CD4-positive, alpha-beta memory T cell (primary cell): ENCODE results near the gene BIRC7. TPM values are rescaled to one million over a fixed set of nuclear protein-coding genes. Genes with fewer than 3 reads are reported as not detected.

ENCODE experiments used
- CTCF ChIA-PET: fragments of 350-600 bp; sonication (Branson Sonifier 250); formaldehyde crosslinking; loops from one replicate; lab custom pipeline; 2021; ENCODE audit warnings: inconsistent platforms; ENCODE audit not compliant: partially characterized antibody; lab: Charles Lee
- POLR2A ChIA-PET: fragments of 350-600 bp; sonication (Branson Sonifier 250); formaldehyde crosslinking; loops from one replicate; lab custom pipeline; 2021; ENCODE audit not compliant: partially characterized antibody; lab: Charles Lee
- DNase-seq, 5 donors: peaks; one replicate each; pipeline versions ENCODE4 v3.0.0 to v3.0.0-alpha.2; 2020 to 2022; ENCODE audit warnings: mixed read lengths in 1 of 5
- H3K27ac ChIP-seq: one replicate; pipeline ENCODE4 v1.7.0; 2013; ENCODE audit warnings: low read depth, low read length
- H3K27me3 ChIP-seq: 2 replicates; pipeline ENCODE4 v1.7.0; 2013; ENCODE audit warnings: mild to moderate bottlenecking, low read length, moderate library complexity; ENCODE audit not compliant: insufficient read depth
- H3K36me3 ChIP-seq: 2 replicates; pipeline ENCODE4 v1.7.0; 2013; ENCODE audit warnings: mild to moderate bottlenecking, low read length, moderate library complexity; ENCODE audit not compliant: insufficient read depth
- H3K4me1 ChIP-seq: 2 replicates; pipeline ENCODE4 v1.7.0; 2013; ENCODE audit warnings: mild to moderate bottlenecking, low read length, moderate library complexity; ENCODE audit not compliant: insufficient read depth
- H3K4me3 ChIP-seq, 2 donors: one replicate each; pipeline ENCODE4 v1.7.0; 2013; ENCODE audit warnings: low read length in 2 of 2, mild to moderate bottlenecking in 1 of 2
- H3K9me3 ChIP-seq, 2 donors: one replicate each; pipeline ENCODE4 v1.7.0; 2013; ENCODE audit warnings: low read length in 2 of 2, control low read depth in 1 of 2; ENCODE audit not compliant: control insufficient read depth in 1 of 2
- H3K27ac Mint-ChIP-seq, 7 donors: one replicate each; pipeline ENCODE4 v1.8.0; 2020 to 2021; ENCODE audit warnings: mixed read lengths in 7 of 7, mild to moderate bottlenecking in 6 of 7, inconsistent platforms in 3 of 7, moderate library complexity in 3 of 7
- H3K27me3 Mint-ChIP-seq, 2 donors: one replicate each; pipeline ENCODE4 v1.8.0; 2020 to 2021; ENCODE audit warnings: mixed read lengths in 2 of 2
- H3K36me3 Mint-ChIP-seq, 2 donors: one replicate each; pipeline ENCODE4 v1.8.0; 2020 to 2021; ENCODE audit warnings: mixed read lengths in 2 of 2, inconsistent platforms in 1 of 2, mild to moderate bottlenecking in 1 of 2
- H3K4me1 Mint-ChIP-seq, 4 donors: one replicate each; pipeline ENCODE4 v1.8.0; 2020 to 2021; ENCODE audit warnings: mixed read lengths in 4 of 4, mild to moderate bottlenecking in 1 of 4
- H3K4me3 Mint-ChIP-seq, 8 donors: one replicate each; pipeline ENCODE4 v1.8.0; 2020 to 2021; ENCODE audit warnings: mixed read lengths in 8 of 8, mild to moderate bottlenecking in 7 of 8, moderate library complexity in 6 of 8, inconsistent platforms in 3 of 8
- H3K9me3 Mint-ChIP-seq, 8 donors: one replicate each; pipeline ENCODE4 v1.8.0; 2020 to 2021; ENCODE audit warnings: mixed read lengths in 8 of 8, mild to moderate bottlenecking in 5 of 8, inconsistent platforms in 3 of 8, moderate library complexity in 1 of 8
- intact Hi-C: fragments of 100-400 bp; cut with micrococcal nuclease; formaldehyde crosslinking; loops from one replicate; pipeline ENCODE4 v1.15.1; 2023
- polyA plus RNA-seq, 2 donors: library from polyadenylated mRNA; unstranded; fragments of 300-500 nt; fragmentation: Illumina TruSeq; gene quantifications; one replicate each; pipeline ENCODE4 v1.2.3, GENCODE V29; 2021
- total RNA-seq, 2 experiments: library from RNA; stranded (reverse); gene quantifications; one replicate each; pipeline ENCODE4 v1.2.3, GENCODE V29; 2021

BIRC7 gene
- total and polyA plus RNA-seq, 4 experiments from 2014 or later: not detected

DNA sequence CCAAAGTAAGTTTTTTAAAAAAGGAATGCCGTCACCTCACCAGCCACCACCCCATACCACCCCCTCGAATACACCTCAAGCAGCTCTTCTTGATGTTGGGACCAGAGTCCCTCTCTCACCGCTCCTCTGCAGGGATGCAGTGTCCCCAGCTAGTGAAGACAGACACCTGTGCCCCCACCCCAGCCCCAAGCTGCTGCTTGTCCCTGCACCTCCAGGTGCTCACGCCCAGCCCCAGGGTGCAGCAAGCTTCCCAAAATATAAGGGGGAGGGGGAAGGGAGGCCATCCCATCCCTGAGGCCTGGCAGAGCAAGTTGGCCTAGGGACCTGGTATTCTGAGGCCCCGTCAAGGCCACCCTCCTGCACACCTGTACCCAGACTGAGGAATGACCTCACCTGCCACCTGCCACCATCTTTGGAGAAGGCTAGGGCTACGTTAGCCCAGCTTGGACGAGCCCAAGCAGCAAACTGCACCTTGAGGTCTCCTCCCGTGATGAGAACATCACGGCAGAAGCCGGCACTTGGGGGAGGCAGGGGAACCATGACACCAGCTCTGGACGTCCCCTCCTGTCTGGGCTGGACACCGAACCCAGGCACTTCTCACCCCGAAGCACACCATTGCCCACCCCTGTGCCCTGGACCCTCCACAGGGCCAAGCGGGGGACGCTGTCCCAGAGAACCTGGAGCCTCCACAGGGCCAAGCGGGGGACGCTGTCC, 45.7 kb upstream of the BIRC7 start:
- no peak for DNase-seq
- peaks cover 4 to 6% of the 10 kb centered on the region in 2 donors for H3K36me3 Mint-ChIP-seq
- no peak overlapping the region for H3K27ac ChIP-seq
- H3K4me1 ChIP-seq: no peaks in the 10 kb centered on the region
- no peak overlapping the region for H3K4me3 ChIP-seq
- H3K4me1 Mint-ChIP-seq: peaks cover 0 to 3% (median 0%) of the 10 kb centered on the region in 4 donors
- ChIA-PET POLR2A (no interaction called here), CTCF (no interaction called here)
- peaks cover 7% of the 10 kb centered on the region for H3K36me3 ChIP-seq
- H3K9me3 ChIP-seq: no peaks in the 10 kb centered on the region
- H3K27me3 ChIP-seq: no peaks in the 10 kb centered on the region
- no peak overlapping the region for H3K4me3 Mint-ChIP-seq
- H3K27me3 Mint-ChIP-seq: no peaks in the 10 kb centered on the region
- intact Hi-C loops: no loop called here
- H3K9me3 Mint-ChIP-seq: no peaks in the 10 kb centered on the region
- peak overlapping the region in 1 of 7 donors; percentile 3 for H3K27ac Mint-ChIP-seq

DNA sequence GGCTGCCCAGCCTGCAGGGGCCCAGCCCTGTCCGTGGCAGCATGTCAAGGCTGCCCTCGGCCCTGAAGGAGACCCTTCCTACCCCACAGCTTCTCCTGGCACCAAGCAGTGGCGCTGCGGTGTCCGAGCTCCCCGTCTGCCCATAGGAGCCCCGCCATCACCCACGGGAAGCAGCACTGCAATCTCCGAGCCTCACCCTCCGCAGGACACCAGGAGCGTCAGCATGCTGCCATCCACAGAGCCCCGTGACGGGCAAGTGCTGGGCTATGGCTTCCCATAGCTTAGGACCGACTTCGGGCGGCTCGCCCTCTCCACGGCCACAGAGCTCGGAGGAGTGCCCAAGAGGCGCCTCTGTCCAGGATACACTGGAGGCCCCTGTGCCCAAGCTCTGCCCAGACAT, 44.9 kb upstream of the BIRC7 start:
- intact Hi-C loops: no loop called here
- Mint-ChIP-seq H3K36me3 (peaks cover 12 to 14% of the 10 kb centered on the region in 2 donors), H3K27me3 (no peaks in the 10 kb centered on the region), H3K9me3 (no peaks in the 10 kb centered on the region), H3K4me1 (peaks cover 0 to 3% (median 0%) of the 10 kb centered on the region in 4 donors), H3K4me3 (no peak overlapping the region), H3K27ac (no peak overlapping the region)
- Histone ChIP-seq H3K9me3 (no peaks in the 10 kb centered on the region), H3K27me3 (no peaks in the 10 kb centered on the region), H3K4me1 (no peaks in the 10 kb centered on the region), H3K27ac (no peak overlapping the region), H3K36me3 (peaks cover 16% of the 10 kb centered on the region), H3K4me3 (no peak overlapping the region)
- POLR2A ChIA-PET: no interaction called here
- CTCF ChIA-PET: no interaction called here
- no peak for DNase-seq

DNA sequence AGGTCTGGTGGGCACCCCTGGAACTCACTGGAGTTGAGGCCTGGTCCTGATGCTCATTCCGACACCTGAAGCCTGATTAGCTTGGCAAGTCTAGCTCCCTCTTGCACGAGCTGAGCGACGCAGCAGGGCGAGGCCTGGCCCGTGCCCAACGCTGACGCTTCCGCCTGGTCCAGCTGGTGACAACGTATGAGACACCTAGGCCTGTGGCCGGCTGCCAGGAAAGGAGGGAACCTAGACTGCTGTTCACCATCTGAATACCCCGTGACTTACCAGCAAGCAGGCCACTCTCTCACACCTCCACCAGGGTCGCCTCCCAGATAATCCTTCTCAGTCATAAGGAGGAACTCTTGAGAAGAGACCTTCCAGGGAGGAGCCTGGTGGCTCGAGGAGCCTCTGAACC, 44.3 kb upstream of the BIRC7 start:
- peaks cover 1% of the 10 kb centered on the region for H3K4me1 ChIP-seq
- H3K27me3 ChIP-seq: no peaks in the 10 kb centered on the region
- H3K4me1 Mint-ChIP-seq: peaks cover 1 to 3% (median 2%) of the 10 kb centered on the region in 4 donors
- H3K27me3 Mint-ChIP-seq: no peaks in the 10 kb centered on the region
- H3K27ac ChIP-seq: no peak overlapping the region
- H3K9me3 Mint-ChIP-seq: no peaks in the 10 kb centered on the region
- peaks cover 16 to 20% of the 10 kb centered on the region in 2 donors for H3K36me3 Mint-ChIP-seq
- peaks cover 18% of the 10 kb centered on the region for H3K36me3 ChIP-seq
- no peak overlapping the region for H3K27ac Mint-ChIP-seq
- H3K4me3 ChIP-seq: no peak overlapping the region
- CTCF ChIA-PET: no interaction called here
- H3K4me3 Mint-ChIP-seq: no peak overlapping the region
- intact Hi-C loops: no loop called here
- POLR2A ChIA-PET: no interaction called here
- H3K9me3 ChIP-seq: no peaks in the 10 kb centered on the region
- DNase-seq: no peak

- Histone ChIP-seq H3K9me3 (no peaks in the 10 kb centered on the region), H3K4me3 (no peak overlapping the region), H3K36me3 (peaks cover 23% of the 10 kb centered on the region), H3K4me1 (peaks cover 13% of the 10 kb centered on the region), H3K27ac (no peak overlapping the region), H3K27me3 (no peaks in the 10 kb centered on the region)
- H3K9me3 Mint-ChIP-seq: no peaks in the 10 kb centered on the region
- DNase-seq: no peak
- H3K4me1 Mint-ChIP-seq: peaks cover 3 to 15% (median 8%) of the 10 kb centered on the region in 4 donors
- peaks cover 25 to 31% of the 10 kb centered on the region in 2 donors for H3K36me3 Mint-ChIP-seq
- H3K27ac Mint-ChIP-seq: no peak overlapping the region
- no peaks in the 10 kb centered on the region for H3K27me3 Mint-ChIP-seq
- H3K4me3 Mint-ChIP-seq: no peak overlapping the region
- POLR2A ChIA-PET: no interaction called here
- intact Hi-C loops: no loop called here
- CTCF ChIA-PET: no interaction called here
These were observed 43.0 kb upstream of the BIRC7 start for GRCh38 chr20:63192721-63193120.

DNA sequence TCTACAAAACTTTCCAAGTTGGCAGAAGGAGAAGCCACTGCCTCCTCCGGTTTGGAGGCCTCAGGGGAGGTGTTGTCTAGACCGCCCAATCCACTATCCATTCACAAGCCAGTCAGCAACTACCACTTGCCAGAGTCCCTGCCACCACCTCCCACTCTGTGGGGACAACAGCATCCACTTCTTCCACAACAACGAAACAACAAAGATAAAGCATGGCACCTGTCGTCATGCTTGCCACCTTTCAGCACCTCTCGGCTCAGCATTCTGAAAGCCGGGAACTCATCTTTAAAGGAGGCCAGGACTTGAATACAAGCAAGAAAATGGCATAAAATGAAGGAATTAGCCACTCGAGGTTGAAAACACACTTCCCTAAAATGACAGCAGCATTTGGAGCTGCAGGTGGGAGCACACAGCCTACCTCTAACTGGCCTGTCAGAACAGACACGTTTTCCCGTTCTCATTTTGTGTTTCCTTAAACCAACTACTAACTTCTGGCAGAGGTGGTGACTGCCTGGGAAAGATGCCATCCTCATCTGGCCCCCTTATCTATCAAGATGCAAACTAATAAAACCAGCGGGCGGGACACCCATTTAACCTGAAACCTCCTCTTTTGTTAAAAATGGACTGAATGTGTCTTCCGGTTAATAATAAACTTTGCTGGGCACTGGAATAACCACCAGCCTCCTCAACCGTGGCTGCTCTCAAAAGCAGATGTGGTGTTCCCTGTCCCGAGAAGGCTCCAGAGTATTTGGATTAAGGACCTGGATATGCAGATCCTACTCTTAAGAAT, 41.5 kb upstream of the BIRC7 start:
- Histone ChIP-seq H3K9me3 (no peaks in the 10 kb centered on the region), H3K36me3 (peaks cover 27% of the 10 kb centered on the region), H3K4me1 (peaks cover 13% of the 10 kb centered on the region), H3K27me3 (no peaks in the 10 kb centered on the region), H3K27ac (no peak overlapping the region), H3K4me3 (no peak overlapping the region)
- Mint-ChIP-seq H3K4me1 (peaks cover 8 to 27% (median 14%) of the 10 kb centered on the region in 4 donors), H3K36me3 (peaks cover 31 to 42% of the 10 kb centered on the region in 2 donors), H3K4me3 (no peak overlapping the region), H3K9me3 (no peaks in the 10 kb centered on the region), H3K27me3 (no peaks in the 10 kb centered on the region), H3K27ac (no peak overlapping the region)
- no peak for DNase-seq
- POLR2A ChIA-PET: no interaction called here
- CTCF ChIA-PET: no interaction called here
- intact Hi-C loops: no loop called here

DNA sequence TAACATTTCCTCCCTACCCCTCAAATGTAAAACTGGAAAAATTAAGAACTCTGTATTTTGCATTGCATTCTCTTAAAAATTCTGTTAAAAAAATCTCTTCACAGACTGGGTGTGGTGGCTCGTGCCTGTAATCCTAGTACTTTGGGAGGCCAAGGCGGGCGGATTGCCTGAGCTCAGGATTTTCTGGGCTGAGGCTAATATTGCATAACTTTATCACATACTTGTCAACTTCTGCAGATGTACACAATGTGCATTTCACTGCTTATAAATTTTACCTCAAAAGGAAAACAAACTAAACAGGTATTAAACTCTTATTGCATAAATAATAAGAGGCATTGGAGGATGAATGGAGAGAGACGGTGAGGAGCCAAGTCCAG, 40.9 kb upstream of the BIRC7 start:
- ChIA-PET CTCF (no interaction called here), POLR2A (no interaction called here)
- Mint-ChIP-seq H3K4me1 (peaks cover 8 to 33% (median 18%) of the 10 kb centered on the region in 4 donors), H3K27me3 (no peaks in the 10 kb centered on the region), H3K36me3 (peaks cover 31 to 47% of the 10 kb centered on the region in 2 donors), H3K9me3 (no peaks in the 10 kb centered on the region), H3K4me3 (no peak overlapping the region), H3K27ac (no peak overlapping the region)
- DNase-seq: no peak
- Histone ChIP-seq H3K36me3 (peaks cover 27% of the 10 kb centered on the region), H3K9me3 (no peaks in the 10 kb centered on the region), H3K4me1 (peaks cover 13% of the 10 kb centered on the region), H3K4me3 (no peak overlapping the region), H3K27ac (no peak overlapping the region), H3K27me3 (no peaks in the 10 kb centered on the region)
- intact Hi-C loops: no loop called here

- H3K36me3 ChIP-seq: peaks cover 27% of the 10 kb centered on the region
- Mint-ChIP-seq H3K27me3 (no peaks in the 10 kb centered on the region), H3K27ac (peak overlapping the region in 2 of 7 donors; percentile 50 to 85), H3K36me3 (peaks cover 39 to 64% of the 10 kb centered on the region in 2 donors), H3K9me3 (no peaks in the 10 kb centered on the region), H3K4me1 (peaks cover 12 to 43% (median 24%) of the 10 kb centered on the region in 4 donors), H3K4me3 (peak overlapping the region in 1 of 8 donors; percentile 15)
- intact Hi-C loops: no loop called here
- no peak overlapping the region for H3K4me3 ChIP-seq
- no peaks in the 10 kb centered on the region for H3K9me3 ChIP-seq
- ChIA-PET CTCF (interaction anchor here (1.1 kb wide), 1 partner anchor 27 kb away, joined by 4 read pairs; no protein-coding TSS in a partner anchor), POLR2A (no interaction called here)
- H3K27me3 ChIP-seq: no peaks in the 10 kb centered on the region
- peaks cover 13% of the 10 kb centered on the region for H3K4me1 ChIP-seq
- no peak overlapping the region for H3K27ac ChIP-seq
- DNase-seq: no peak
These were observed 38.8 kb upstream of the BIRC7 start for GRCh38 chr20:63196768-63197470.
